ENCODE measurements around the gene NCOA5.
A peak's percentile ranks its signal among the peaks of the same experiment; 100 is the strongest.
"Not testable (repeated sequence)": the region's sequence is repeated elsewhere in the genome, so short reads cannot be mapped to it uniquely, and the experiment has no call there.

The NCOA5 gene

GRCh38 chr20:46101957-46102356, 12.2 kb upstream of the NCOA5 start:
- intact Hi-C loops (cut with DNase I): no loop called here
- DNase-seq: no peak

DNA sequence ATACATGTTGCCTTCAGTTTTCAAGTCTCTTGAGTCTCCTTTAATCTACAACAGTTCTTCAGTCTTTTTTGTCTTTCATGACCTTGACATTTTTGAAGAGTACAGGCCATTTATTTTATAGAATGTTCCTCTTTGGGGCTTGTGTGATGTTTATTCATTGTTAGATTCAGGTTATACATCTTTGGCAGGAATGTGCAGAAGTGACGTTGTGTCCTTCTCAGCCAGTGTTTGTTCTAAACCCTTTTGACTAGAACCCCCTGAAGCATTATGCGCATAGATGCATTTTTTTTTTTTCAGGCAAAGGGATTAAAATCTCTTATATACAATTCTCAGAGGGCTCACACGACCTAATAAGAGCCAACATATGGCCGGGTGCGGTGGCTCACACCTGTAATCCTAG, 11.2 kb upstream of the NCOA5 start:
- intact Hi-C loops (cut with DNase I): no loop called here
- no peak for DNase-seq

DNA sequence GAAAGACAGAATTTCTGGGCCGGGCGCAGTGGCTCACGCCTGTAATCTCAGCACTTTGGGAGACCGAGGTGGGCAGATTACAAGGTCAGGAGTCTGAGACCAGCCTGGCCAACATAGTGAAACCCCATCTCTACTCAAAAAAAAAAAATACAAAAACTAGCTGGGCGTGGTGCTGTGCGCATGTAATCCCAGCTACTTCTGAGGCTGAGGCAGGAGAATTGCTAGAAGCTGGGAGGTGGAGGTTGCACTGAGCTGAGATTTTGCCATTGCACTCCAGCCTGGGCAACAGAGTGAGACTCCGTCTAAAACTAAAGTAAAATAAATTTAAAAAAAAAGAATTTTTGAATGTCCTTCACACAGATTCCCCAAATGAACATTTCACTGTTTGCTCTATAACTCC, 10.7 kb upstream of the NCOA5 start:
- DNase-seq; intact Hi-C loops (cut with DNase I): not testable (repeated sequence)

DNA sequence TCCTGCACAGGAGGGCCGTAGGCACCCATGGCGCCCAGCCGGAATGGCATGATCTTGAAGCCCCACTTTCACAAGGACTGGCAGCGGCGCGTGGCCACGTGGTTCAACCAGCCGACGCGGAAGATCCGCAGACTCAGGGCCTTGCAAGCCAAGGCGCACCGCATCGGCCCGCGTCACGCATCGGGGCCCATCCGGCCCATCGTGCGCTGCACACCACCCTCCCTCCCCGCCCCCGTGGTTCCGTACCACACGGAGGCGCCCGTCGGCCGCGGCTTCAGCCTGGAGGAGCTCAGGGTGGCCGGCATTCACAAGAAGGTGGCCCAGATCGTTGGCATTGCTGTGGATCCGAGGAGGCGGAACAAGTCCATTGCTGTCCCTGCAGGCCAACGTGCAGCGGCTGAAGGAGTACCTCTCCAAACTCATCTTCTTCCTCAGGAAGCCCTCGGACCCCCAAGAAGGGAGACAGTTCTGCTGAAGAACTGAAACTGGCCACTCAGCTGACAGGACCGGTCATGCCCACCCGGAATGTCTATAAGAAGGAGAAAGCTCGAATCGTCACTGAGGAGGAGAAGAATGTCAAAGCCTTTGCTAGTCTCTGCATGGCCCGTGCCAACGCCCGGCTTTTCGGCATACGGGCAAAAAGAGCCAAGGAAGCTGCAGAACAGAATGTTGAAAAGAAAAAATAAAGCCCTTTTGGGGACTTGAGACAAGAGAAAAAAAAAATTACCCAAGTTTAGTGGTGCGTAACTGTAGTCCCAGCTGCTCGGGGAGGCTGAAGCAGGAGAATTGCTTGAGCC, 9.9 kb upstream of the NCOA5 start:
- intact Hi-C loops (cut with DNase I): no loop called here
- DNase-seq: peak in 28 of 42 donors; percentile 10 to 59 (median 32)

- intact Hi-C loops (cut with DNase I): no loop called here
- no peak for DNase-seq
These were observed 3.8 kb upstream of the NCOA5 start for GRCh38 chr20:46093531-46093930.

- intact Hi-C loops (cut with DNase I); DNase-seq: not testable (repeated sequence)
These were observed 2.1 kb upstream of the NCOA5 start for GRCh38 chr20:46091622-46092535.

- intact Hi-C loops (cut with DNase I): loop anchor here (2.0 to 5.0 kb wide), 2 partner anchors 66 to 117 kb away; partner anchors contain the start of gene ZNF335
These were observed 670 bp downstream of the NCOA5 start for GRCh38 chr20:46089167-46089416.

GRCh38 chr20:46088409-46089166, 1.2 kb downstream of the NCOA5 start:
- intact Hi-C loops (cut with DNase I): loop anchor here (2.0 to 5.0 kb wide), 2 partner anchors 66 to 116 kb away; partner anchors contain the start of gene ZNF335
- peak in 2 of 42 donors; percentile 18 to 43 for DNase-seq

More at GRCh38 chr20:46089167-46089416, 670 bp downstream of the NCOA5 start:
- DNase-seq: peak in 6 of 42 donors; percentile 52 to 71 (median 70)

GRCh38 chr20:46087161-46087560, 2.6 kb downstream of the NCOA5 start:
- intact Hi-C loops (cut with DNase I): loop anchor here (5.0 kb wide), 1 partner anchor 115 kb away; the partner anchor contains the start of gene ZNF335
- peak in 3 of 42 donors; percentile 9 to 33 (median 29) for DNase-seq

GRCh38 chr20:46085179-46085851, 4.4 kb downstream of the NCOA5 start:
- intact Hi-C loops (cut with DNase I): loop anchor here (5.0 kb wide), 1 partner anchor 113 kb away; the partner anchor contains the start of gene ZNF335
- DNase-seq: no peak

- intact Hi-C loops (cut with DNase I): loop anchor here (5.0 kb wide), 1 partner anchor 112 kb away; the partner anchor contains the start of gene ZNF335
These were observed 5.0 kb downstream of the NCOA5 start for GRCh38 chr20:46084805-46085178.

GRCh38 chr20:46083531-46084061, 6.2 kb downstream of the NCOA5 start:
- DNase-seq: no peak
- intact Hi-C loops (cut with DNase I): no loop called here

More at GRCh38 chr20:46084805-46085178, 5.0 kb downstream of the NCOA5 start:
- no peak for DNase-seq

DNA sequence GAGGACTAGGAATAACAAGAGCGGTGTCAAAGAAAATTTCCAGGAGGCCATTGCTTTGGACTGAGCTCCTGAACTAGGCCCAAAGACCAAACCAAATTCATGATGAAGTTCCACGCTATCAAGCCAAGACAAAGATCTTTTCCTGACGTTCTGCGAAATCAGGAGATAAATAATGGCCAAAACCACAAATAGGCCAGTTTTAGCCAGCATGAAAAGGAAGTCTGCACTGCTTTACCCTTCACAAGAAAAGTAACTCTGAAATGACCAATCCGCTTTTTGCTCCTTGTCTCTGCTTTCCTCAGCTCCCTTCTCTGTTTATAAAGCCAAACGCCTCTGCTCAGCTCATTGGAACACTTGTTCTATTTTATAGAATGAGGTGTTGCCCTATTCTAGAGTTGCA, 6.7 kb downstream of the NCOA5 start:
- peak in 1 of 42 donors; percentile 15 for DNase-seq
- intact Hi-C loops (cut with DNase I): no loop called here

DNA sequence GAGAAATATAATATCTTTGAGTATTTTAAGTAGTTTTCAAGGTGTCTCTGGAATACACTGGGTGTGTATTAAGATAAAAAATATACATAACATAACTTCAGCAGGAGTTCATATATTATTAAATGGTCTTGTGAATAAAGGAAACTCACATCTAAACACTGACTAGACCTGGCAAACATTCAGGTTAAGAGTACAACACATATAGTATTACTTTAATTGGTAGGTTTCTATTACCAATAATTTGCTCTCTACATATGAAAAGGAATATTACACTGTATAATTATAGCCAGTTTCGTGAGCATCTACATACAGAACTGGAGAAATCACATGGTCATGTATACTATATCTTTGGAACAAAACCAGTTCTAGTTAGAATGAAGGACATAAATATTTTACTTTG, 8.7 kb downstream of the NCOA5 start:
- no peak for DNase-seq
- intact Hi-C loops (cut with DNase I): no loop called here

DNA sequence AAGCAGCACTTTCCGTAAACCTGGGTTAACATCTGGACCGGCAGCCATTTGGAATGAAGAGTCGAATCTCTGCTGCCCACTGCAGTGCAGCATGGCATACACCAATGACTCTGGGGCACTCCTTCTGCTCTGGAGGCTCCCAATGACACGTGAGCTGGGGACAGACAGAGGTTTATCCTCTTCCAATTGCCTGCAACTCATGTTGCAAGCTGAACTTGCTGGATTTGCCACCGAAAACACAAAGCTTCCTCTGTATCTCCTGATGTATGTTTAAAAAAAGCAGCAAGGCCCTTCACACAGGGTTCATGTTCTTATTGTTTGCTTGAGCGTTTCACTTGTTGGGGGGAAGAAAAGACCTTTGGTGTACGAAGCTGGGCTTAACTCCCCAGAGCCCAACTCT, 10.8 kb downstream of the NCOA5 start:
- intact Hi-C loops (cut with DNase I): no loop called here
- DNase-seq: peak in 8 of 42 donors; percentile 27 to 54 (median 42)

DNA sequence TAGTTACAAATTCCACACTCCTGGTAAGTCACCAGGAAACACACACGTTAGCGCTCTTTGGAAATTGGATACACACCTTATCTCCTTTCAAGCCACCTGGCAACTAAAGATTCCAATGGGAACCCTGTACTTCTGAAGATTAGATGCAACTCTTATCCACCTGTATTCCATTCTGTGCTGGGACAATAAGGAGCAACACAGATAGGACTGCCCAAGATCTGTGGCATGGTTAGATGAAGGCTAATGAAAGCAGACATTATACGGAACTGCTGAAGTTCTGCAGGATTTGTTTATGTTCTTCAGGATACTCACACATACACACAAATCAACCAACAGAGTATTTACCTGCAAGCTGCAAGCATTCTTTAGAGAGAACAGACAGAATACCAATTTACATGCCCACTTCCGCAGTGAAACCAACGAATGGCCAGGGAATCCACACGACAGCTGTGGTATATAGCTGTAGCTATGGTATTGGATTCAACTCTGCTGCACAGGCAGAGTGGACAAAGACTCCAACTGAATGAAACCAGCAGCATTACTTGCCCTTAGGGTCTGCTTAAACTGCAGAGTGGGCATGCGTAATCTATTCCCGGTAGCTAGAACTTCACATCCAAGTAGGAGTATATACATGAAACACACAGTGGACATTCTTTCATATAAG, 12.0 kb downstream of the NCOA5 start:
- intact Hi-C loops (cut with DNase I): no loop called here
- no peak for DNase-seq

GRCh38 chr20:46076806-46077205, 13.0 kb downstream of the NCOA5 start:
- no peak for DNase-seq
- intact Hi-C loops (cut with DNase I): no loop called here

GRCh38 chr20:46074006-46074405, 15.8 kb downstream of the NCOA5 start:
- intact Hi-C loops (cut with DNase I): no loop called here
- peak in 1 of 42 donors; percentile 22 for DNase-seq

Measured in head of caudate nucleus (tissue), 42 donors.